ENCODE measurements around the gene GDPD4.

Gene GDPD4

GRCh38 chr11:77244277-77245027 is 57.0 kb downstream of the GDPD4 start:
- POLR2A ChIA-PET = interaction anchor here (0.6 kb wide), 1 partner anchor 46 kb away, joined by 3 read pairs; no protein-coding TSS in a partner anchor
- TF ChIP-seq, protein P1, sequence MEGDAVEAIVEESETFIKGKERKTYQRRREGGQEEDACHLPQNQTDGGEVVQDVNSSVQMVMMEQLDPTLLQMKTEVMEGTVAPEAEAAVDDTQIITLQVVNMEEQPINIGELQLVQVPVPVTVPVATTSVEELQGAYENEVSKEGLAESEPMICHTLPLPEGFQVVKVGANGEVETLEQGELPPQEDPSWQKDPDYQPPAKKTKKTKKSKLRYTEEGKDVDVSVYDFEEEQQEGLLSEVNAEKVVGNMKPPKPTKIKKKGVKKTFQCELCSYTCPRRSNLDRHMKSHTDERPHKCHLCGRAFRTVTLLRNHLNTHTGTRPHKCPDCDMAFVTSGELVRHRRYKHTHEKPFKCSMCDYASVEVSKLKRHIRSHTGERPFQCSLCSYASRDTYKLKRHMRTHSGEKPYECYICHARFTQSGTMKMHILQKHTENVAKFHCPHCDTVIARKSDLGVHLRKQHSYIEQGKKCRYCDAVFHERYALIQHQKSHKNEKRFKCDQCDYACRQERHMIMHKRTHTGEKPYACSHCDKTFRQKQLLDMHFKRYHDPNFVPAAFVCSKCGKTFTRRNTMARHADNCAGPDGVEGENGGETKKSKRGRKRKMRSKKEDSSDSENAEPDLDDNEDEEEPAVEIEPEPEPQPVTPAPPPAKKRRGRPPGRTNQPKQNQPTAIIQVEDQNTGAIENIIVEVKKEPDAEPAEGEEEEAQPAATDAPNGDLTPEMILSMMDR (IDR thresholded peaks at IDR 0.05; ENCODE audit: insufficient read depth, low read length, missing control alignments) = no peak
- DNase-seq (ENCODE audit: low read depth, low spot score) = peak; percentile 56
- CTCF ChIA-PET = interaction anchor here (1.0 to 1.9 kb wide), 2 partner anchors 9 to 11 kb away, joined by 3 to 4 read pairs; no protein-coding TSS in a partner anchor
- H3K4me3 ChIP-seq (ENCODE audit: low read depth, low read length) = no peak overlapping the region

DNA sequence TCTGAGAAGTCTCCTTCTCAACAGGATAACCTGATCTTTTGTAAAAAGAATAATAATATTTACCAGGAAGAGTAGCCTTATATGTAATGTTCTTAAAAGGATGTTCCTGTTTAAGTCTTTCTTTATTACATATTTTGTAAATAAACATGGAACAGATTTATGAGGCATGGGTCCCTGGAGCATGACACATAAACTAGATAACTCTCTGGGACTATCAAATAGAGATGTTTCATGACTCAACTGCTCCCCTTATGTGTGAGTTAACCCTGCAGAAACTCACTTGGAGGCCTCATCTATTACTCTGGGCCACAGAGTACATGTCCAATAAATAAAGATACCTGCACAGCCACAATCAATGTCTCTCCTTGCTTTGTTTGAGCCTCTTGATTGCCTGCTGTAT is 64.6 kb downstream of the GDPD4 start:
- H3K4me3 ChIP-seq (ENCODE audit: low read depth, low read length) = no peak overlapping the region
- no peak for DNase-seq (ENCODE audit: low read depth, low spot score)
- CTCF ChIA-PET = no interaction called here
- TF ChIP-seq, protein P1 (IDR thresholded peaks at IDR 0.05; ENCODE audit: insufficient read depth, low read length, missing control alignments) = no peak
- POLR2A ChIA-PET = no interaction called here

DNA sequence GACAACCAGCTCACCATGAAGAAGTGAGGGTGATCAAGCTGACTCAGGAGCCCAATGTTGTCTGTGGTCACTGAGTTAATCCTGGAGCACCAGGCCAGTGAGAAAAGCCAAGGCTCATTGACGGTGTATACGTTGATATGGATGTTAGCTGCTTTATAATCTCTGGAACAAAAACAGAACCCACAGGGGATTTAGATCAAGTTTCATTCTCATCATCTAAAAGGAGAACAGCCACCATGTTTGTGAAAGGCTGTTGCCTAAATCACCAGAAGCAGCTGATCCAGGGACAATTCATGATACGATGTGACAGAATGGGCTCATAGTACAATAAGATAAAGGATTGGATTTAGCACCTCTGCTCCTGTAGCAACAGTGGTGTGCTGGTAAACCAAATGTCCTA is 68.5 kb downstream of the GDPD4 start:
- no peak overlapping the region for H3K4me3 ChIP-seq (ENCODE audit: low read depth, low read length)
- no peak for DNase-seq (ENCODE audit: low read depth, low spot score)
- ChIA-PET CTCF (interaction anchor here (2.3 kb wide), 1 partner anchor 315 kb away, joined by 9 read pairs; no protein-coding TSS in a partner anchor), POLR2A (no interaction called here)
- TF ChIP-seq, protein P1 (IDR thresholded peaks at IDR 0.05; ENCODE audit: insufficient read depth, low read length, missing control alignments) = no peak

DNA sequence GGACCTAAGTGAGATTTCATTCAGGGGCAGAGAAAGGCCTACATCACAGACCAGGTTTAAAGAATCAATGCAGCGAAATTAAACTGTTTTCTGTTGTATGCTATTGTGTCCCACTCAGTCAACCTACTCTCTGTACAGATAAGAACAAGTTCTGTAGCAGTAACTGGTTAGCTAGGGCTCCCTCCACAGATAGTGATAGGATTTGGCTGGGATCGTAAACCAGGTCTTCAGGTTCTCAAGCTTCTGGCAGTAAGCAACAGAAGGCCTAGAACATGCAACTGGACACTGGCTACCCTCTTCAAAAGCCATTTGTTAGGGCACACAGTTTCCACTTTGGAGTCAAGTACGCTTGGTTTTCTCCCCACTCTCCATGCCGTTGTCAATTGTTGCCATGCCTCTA is 69.2 kb downstream of the GDPD4 start:
- CTCF ChIA-PET = interaction anchor here (1.6 to 2.3 kb wide), 2 partner anchors 104 to 316 kb away, joined by 6 to 9 read pairs; partner anchors contain the start of gene MYO7A
- TF ChIP-seq, protein P1 (IDR thresholded peaks at IDR 0.05; ENCODE audit: insufficient read depth, low read length, missing control alignments) = no peak
- H3K4me3 ChIP-seq (ENCODE audit: low read depth, low read length) = no peak overlapping the region
- no peak for DNase-seq (ENCODE audit: low read depth, low spot score)
- POLR2A ChIA-PET = no interaction called here

DNA sequence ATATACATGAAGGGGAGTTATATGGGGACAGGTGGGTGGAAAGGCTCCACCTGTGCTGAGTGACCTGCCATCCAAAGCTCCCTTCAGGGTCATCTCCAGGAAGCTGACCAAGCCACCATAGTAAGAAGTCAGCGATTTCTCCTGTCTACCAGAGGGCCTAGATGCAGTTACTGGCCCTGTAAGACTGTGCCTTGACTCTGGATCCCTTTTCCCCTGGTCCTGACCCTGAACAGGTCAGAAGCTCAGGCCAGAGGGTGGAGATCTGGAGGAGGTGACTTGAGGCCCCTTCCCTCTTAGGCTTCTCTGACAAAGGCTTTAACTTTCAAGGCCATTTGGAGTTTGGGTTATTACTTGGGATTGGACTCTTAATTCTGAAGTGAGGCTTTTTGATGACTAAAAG is 69.7 kb downstream of the GDPD4 start:
- TF ChIP-seq, protein P1 (IDR thresholded peaks at IDR 0.05; ENCODE audit: insufficient read depth, low read length, missing control alignments) = no peak
- ChIA-PET CTCF (interaction anchor here (1.2 to 2.3 kb wide), 3 partner anchors 104 to 317 kb away, joined by 3 to 9 read pairs (median 6); partner anchors contain the start of gene MYO7A), POLR2A (no interaction called here)
- no peak for DNase-seq (ENCODE audit: low read depth, low spot score)
- H3K4me3 ChIP-seq (ENCODE audit: low read depth, low read length) = no peak overlapping the region

- CTCF ChIA-PET = interaction anchor here (1.2 to 1.6 kb wide), 2 partner anchors 103 to 317 kb away, joined by 3 to 6 read pairs; partner anchors contain the start of gene MYO7A
- no peak overlapping the region for H3K4me3 ChIP-seq (ENCODE audit: low read depth, low read length)
- TF ChIP-seq, protein P1 (IDR thresholded peaks at IDR 0.05; ENCODE audit: insufficient read depth, low read length, missing control alignments) = no peak
- no peak for DNase-seq (ENCODE audit: low read depth, low spot score)
- POLR2A ChIA-PET = no interaction called here
Measured at GRCh38 chr11:77230878-77231605, 70.4 kb downstream of the GDPD4 start.
